VCaP (cell line): Measurements from ENCODE around the gene DRG2.

Experiments
- H3K27ac ChIP-seq: fragments of 450-650 bp; 2 replicates; pipeline ENCODE4 v1.5.1; 2017
- CTCF ChIP-seq: fragments of 450-650 bp; conservative IDR thresholded peaks from 2 replicates; pipeline ENCODE4 v1.5.1; 2017; ENCODE audit warnings: mild to moderate bottlenecking, moderate library complexity

Gene DRG2

GRCh38 chr17:18156171-18156975, 68.6 kb downstream of the DRG2 start:
- TF ChIP-seq CTCF = no peak
- no peak overlapping the region for H3K27ac ChIP-seq

DNA sequence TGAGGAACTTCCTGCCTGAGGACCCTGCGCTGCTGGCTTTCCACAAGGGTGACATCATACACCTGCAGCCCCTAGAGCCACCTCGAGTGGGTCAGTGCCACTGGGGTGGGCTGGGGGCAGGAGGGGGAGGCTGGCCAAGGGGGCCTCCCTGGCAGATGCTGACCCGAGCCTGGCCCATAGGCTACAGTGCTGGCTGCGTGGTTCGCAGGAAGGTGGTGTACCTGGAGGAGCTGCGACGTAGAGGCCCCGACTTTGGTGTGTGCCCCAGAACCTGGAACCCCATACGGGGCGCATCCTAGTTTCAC, 69.2 kb downstream of the DRG2 start:
- no peak for TF ChIP-seq CTCF
- H3K27ac ChIP-seq = no peak overlapping the region
